GM18526 (cell line): ENCODE measurements around the gene FHIT.

Experiments
- POLR2A ChIP-seq: IDR thresholded peaks from 3 replicates; pipeline ENCODE4 v1.6.1; 2011; ENCODE audit not compliant: insufficient read length; ENCODE audit errors: extremely low read depth

FHIT gene

DNA sequence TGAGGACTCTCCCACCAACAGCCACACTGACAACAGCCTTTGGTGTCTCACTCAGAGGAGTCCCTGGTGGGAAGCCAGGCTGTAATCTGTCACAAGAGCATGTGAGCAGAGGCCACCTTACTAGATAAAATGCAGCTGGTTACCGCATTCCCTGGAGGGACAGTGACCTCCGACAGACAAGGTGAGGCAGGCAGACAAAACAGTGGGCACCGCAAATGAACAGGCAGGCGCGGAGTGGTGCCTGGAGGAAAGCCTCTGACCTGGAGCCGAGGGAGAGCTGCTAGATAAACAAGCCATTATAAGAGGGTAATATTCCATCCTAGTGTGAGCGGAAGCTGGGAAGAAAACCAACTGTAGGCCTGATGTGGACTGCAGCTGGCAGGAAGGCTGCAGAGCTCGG, 736.4 kb downstream of the FHIT start:
- TF ChIP-seq POLR2A, result no peak

DNA sequence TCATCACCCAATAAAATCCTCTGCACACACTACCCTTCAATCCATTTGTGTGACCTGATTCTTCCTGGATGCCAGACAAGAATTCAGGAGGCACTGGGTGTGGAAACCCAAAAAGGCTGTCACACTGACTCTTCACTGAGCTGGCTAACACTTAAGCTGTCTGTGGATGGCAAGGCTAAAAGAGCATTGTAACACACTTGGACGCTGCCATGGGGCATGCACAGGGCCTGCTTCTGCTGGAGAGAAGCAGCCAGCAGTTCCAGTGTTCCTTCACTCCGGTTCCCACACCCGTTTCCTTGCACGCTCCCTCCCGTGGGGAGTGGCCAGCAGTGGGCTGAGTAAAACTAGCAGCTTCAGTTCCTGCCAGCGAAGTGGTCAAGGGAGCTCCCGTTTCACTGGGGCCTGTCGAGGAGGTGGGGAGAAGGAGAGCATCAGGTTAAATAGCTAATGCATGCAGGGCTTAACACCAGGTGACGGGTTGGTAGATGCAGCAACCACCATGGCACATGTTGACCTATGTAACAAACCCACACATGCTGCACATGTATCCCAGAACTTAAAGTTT, 737.1 kb downstream of the FHIT start:
- no peak for TF ChIP-seq POLR2A

DNA sequence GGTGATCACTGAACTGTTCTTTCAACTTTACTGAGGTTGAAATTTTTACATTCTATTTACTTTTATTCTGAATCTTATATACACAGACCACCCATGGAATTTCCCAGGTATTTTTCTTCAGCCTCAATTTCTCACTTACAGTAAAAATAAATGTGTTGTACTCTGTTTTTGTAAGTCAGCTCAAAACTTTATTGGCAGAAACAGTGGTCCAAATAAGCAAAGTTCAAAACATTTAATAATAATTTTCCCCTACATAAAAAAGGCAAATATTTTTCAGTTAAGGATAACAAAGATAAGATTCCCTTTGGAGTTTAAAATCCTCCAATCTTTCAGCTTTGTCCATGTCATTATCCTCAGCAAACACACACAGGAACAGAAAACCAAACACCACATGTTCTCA, 738.0 kb downstream of the FHIT start:
- no peak for TF ChIP-seq POLR2A

DNA sequence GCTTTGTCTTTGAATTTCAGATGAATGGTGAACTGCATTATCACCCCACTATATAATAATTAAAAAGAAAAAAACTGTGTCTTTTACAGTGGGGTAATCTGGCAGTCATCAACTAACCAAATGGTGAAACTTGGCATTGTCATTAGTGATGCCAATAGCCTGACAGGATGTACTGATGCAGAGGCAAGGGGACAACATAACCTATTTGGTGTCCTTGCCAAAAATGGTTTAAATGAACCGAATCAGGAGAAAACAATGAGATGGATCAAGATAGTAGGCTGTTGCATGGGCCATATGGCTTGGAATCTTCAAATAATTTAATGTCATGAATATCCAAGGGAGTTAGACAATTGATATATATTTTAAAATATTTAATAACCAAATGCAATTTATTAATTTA, 738.7 kb downstream of the FHIT start:
- no peak for TF ChIP-seq POLR2A

DNA sequence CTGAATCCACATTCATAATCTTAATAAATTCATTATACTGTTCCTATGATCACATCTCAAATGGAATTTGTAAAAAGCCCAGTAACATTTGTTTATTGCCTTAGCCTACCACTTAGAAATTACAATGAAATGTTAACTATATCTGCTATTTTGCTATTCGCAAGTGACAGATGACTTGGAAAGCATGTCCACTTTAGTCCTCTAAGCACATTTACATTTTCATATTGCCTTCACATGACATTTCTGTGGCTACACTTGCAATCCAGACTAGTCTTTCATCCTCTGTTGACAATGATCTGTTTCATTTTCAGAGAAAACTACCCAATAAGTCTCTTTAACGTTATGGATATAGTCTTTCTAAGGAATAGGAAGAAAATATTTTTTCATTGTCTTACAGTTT, 741.8 kb downstream of the FHIT start:
- TF ChIP-seq POLR2A, result no peak

DNA sequence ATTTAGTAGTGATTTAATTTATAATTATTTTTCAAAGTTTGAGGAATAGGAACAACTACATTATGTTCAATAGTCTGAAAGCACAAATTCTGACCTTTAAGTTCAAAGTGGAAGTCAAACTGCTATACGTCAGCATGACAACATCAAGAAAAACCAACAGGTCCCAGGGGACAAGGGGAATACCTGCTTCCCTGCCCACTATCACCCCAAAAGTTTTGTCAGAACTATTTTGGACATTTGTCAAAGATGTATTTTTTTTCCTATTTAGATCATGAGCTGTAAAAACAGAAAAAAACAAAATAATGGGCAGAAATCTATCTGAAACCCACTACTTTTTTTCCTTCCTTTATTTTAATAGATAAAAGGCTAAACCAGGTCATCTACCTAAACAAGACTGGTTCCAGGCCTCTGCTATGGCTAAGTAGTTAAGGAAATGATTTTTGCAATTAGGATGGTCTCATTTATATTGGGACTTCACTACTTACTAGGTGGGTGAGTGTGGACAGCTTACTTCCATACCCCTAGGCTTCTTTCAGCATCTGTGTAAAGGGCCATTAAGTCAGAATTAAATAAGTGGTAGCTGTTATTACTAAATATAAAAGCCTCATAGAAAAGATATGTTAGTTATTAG, 746.3 kb downstream of the FHIT start:
- TF ChIP-seq POLR2A, result no peak

DNA sequence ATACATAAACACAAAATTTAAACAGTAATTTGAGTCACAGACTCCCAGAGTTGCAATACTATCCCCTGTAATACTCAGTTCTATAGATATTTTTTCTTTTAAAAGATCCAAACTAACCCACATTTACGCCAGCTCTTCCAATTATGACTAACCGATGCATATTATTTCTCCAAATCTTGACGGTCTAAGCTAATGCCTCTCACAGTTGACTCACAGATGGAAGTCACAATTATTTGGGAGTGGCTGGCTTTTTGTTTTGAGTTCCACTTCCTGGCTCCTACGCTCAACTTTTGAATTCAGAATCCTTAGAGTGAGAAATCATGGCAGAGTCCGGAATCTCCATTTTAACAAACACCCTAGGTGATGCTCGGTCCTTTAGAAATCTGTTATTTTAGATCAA, 749.9 kb downstream of the FHIT start:
- TF ChIP-seq POLR2A, result no peak

DNA sequence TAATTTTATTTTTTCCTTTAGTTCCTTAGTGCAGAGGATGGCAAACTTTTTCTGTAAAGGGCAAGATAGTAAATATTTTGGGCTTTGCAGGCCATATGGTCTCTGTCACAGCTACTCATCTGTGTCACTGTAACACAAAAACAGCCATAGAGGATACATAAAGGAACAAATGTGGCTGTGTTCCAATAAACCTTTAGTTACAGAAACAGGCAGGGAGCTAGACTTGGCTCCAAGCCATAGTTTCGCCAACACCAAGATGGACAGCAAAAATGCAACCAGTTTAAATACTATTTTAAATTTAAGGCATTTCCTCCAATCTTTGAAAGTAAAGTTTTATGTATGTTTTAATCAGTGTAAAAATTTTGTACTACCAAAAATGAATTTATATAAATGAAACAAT, 753.4 kb downstream of the FHIT start:
- no peak for TF ChIP-seq POLR2A

DNA sequence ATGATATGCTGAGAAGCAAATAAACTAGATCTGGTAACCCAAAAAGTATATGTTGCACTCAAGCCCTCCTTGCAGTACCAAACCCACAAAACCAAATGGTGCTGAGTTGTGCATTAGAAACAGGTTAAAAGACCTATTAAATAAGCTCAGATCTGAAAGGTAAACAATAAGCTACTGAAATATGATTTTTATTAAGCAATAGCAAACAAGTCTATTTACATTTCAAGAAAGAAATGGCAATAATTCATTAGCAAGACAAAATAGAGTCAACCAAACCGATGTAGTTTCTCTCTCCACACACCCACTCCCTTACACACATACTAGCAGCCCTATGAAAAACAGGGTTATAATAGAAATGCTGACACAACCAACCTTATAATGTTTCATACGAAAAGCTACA, 760.3 kb downstream of the FHIT start:
- no peak for TF ChIP-seq POLR2A

DNA sequence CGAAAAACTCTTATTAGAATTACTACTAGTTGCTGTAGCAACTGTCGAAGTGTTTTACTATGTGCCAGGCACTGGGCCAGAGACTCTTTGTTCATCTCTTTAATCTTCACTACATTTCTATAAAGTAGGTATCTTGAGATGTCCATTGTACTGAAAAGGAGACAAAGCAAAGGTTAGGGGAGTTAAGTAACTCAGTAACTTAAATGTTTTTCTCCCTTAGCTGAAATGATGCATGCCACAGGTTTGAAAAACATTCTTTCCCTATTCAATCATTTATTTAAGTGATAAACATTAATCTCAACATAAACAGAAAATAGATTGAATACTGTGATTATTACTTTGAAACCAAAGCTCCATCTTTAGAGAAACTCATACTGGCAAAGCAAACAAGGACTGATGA, 776.2 kb downstream of the FHIT start:
- no peak for TF ChIP-seq POLR2A

DNA sequence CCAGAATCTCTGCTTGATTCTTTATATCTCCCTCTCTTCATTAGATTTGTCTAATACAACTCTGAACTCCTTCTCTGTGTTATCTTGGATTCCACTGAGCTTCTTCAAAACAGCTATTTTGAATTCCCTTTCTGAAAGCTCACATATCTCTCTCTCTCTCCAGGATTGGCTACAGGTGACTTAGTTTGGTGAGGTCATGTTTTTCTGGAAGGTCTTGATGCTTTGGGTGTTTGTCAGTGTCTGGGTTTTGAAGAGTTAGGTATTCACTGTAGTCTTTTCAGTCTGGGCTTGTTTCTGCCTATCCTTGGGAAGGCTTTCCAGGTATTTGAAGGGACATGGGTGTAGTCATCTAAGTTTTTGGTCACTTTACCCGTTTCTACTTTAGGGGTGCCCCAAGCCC, 781.8 kb downstream of the FHIT start:
- no peak for TF ChIP-seq POLR2A

DNA sequence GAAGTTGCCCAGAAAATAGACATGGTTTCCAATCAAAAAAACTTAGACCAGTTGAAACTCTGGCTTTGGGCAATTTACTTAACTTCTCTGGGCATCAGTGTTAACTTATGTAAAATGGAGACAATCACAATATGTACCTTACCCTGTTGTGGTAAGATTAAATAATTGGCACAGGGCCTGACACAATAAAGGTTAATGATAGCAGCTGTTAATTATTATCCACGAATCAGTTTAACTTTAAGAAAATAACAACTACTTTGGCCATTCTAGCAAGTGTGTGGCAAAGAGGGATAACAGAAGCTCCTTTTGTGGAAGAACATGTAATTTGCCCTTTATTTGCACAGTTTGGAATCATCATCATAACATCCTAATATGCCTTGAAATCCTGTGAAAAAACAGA, 787.6 kb downstream of the FHIT start:
- TF ChIP-seq POLR2A, result no peak

DNA sequence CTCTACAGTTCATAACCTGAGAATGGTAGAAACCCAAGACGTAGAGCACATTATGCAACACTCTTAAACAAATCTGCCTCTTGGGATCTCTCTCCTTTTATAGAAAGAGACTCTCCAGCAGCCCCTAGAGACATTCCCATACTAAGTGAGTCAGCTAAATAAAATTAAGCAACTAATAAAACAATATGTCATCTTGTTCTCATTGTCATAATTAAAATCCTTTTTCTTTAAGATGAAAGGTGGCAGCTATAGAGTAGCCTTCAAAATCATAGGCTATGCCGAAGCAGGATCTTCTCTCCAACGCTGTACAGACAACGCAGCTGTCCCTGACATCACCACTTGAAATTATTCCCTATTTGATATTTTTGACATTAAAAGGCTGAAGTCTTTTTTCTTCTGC, 790.0 kb downstream of the FHIT start:
- TF ChIP-seq POLR2A, result no peak

DNA sequence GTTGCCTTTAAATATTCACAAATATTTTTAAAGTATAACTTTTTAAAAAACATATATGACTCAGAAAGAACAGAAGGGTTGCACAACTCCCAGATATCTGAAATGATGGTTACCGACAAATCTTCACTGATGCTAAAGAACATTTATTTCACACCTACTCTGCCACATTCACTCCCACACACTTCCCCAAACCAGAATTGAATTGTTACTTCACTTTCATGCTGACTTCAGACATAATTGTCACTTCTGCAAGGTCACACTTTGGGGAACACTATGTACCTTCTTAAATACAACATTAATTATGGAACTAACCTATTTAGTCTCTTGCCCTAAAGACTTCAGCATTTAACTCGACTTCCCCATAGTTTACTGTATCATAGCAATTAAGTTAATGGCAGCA, 795.1 kb downstream of the FHIT start:
- no peak for TF ChIP-seq POLR2A

DNA sequence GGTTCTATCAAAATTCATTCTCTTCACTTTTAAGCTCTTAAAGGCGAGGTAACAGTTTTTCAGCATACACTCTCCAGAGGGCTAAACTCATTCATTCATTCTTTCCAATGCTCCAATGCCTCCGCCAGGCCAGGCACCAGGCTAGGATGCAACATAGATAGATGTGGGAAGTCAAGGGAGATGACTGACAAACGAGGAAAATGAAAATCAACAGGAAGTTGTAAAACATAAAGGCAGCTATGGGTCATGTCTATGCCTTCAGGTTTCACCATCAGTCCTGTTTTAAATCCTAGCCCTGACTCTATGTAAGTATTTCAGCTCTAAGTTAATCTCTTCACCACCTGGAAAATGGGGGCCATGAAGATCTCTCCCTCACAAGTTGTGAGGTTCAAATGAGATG, 797.9 kb downstream of the FHIT start:
- no peak for TF ChIP-seq POLR2A

DNA sequence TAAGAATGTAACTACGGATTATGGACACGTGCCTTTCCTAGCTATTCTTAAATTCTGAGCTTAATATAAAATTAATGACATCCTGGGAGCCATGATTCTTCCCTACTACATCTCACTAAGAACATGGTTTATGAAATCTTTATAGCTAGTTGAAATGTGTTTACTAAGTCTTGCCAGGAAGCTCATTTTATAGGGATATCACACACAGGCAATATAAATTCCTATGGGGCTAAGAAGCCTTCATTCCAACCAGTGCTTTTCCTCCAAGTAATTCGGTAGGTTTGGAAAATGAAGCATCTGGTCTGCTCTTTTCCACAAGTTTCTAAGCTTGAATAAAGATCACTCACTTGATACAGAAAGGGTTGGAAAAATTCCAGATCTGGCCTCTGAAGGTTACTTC, 802.6 kb downstream of the FHIT start:
- TF ChIP-seq POLR2A, result no peak

DNA sequence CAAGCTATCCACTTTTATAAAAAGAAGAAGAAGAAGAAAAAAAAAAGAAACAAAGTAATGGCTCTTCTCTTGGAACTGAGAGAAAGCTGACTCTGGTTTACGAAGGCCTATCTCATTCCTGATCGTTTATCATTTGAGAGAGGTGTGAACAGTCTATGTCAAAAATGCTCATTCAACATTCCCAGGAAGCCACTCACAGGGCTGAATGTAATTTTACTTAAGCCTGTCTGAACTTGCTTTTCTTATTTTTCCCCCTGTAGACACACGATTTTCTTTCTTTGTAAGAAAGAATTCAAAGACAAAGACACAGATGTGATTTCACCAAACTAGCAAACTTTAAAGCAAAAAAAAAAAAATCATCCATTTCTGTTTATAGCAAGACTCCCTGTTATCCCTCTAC, 805.8 kb downstream of the FHIT start:
- TF ChIP-seq POLR2A, result no peak
